GM12891 (cell line): ENCODE measurements around the gene ASPM.

Experiments used
- PAX5 ChIP-seq: IDR thresholded peaks from 2 replicates; pipeline ENCODE4 v1.6.1; 2011; ENCODE audit warnings: low read length, moderate library complexity, mild to moderate bottlenecking; ENCODE audit not compliant: insufficient read depth, severe bottlenecking
- POLR2A ChIP-seq: IDR thresholded peaks from 2 replicates; pipeline ENCODE4 v1.6.1; 2011; ENCODE audit warnings: low read depth, low read length, control low read depth
- POU2F2 ChIP-seq: IDR thresholded peaks from 2 replicates; pipeline ENCODE4 v1.6.1; 2011; ENCODE audit warnings: low read depth, mild to moderate bottlenecking, control low read depth, low read length, moderate library complexity
- TAF1 ChIP-seq: IDR thresholded peaks from 2 replicates; pipeline ENCODE4 v1.6.1; 2011; ENCODE audit warnings: low read depth, low read length, control low read depth

DNA sequence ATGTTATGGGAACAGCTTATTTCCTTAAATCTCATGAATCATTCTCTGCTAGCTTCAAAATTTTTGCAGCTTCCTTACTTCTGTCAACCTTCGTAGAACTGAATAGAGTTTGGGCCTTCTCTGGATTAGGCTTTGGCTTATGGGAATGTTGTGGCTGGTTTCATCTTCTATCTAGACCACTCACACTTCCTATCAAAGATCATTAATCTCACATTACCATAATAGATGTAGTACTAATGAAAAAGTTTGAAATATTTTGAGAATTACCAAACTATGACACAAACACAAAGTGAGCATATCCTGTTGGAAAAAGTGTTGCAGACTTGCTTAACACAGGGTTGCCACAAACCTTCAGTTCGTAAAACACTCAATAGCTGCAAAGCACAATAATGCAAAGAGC is 30.3 kb downstream of the ASPM start:
- TF ChIP-seq POLR2A (no peak), PAX5 (no peak), POU2F2 (no peak), TAF1 (no peak)
